Rectal smooth muscle tissue (tissue), 1 donor: ENCODE data around the gene CASQ1.

ENCODE experiments used
- H3K27ac ChIP-seq: one replicate; pipeline ENCODE4 v1.7.0; 2013; ENCODE audit warnings: low read depth, low read length, inconsistent platforms
- H3K27me3 ChIP-seq: one replicate; pipeline ENCODE4 v1.7.0; 2013; ENCODE audit warnings: low read length; ENCODE audit not compliant: control insufficient read depth, insufficient read depth
- H3K36me3 ChIP-seq: one replicate; pipeline ENCODE4 v1.7.0; 2013; ENCODE audit warnings: low read length; ENCODE audit not compliant: control insufficient read depth, insufficient read depth
- H3K4me1 ChIP-seq: one replicate; pipeline ENCODE4 v1.7.0; 2013; ENCODE audit warnings: low read length; ENCODE audit not compliant: control insufficient read depth, insufficient read depth
- H3K4me3 ChIP-seq: one replicate; pipeline ENCODE4 v1.7.0; 2013; ENCODE audit warnings: low read length
- H3K9ac ChIP-seq: one replicate; pipeline ENCODE4 v1.7.0; 2013; ENCODE audit warnings: low read length

Gene CASQ1

GRCh38 chr1:160171980-160172379 lies 18.4 kb upstream of the CASQ1 start:
- Histone ChIP-seq H3K27ac (no peak overlapping the region), H3K9ac (no peak overlapping the region)

GRCh38 chr1:160177231-160177630 lies 13.1 kb upstream of the CASQ1 start:
- Histone ChIP-seq H3K9ac (no peak overlapping the region), H3K27ac (no peak overlapping the region), H3K4me3 (no peak overlapping the region), H3K4me1 (no peaks in the 10 kb centered on the region), H3K36me3 (no peaks in the 10 kb centered on the region), H3K27me3 (no peaks in the 10 kb centered on the region)

More at GRCh38 chr1:160171980-160172379, 18.4 kb upstream of the CASQ1 start:
- no peaks in the 10 kb centered on the region for H3K4me1 ChIP-seq
- no peaks in the 10 kb centered on the region for H3K36me3 ChIP-seq
- no peaks in the 10 kb centered on the region for H3K27me3 ChIP-seq
- H3K4me3 ChIP-seq, result no peak overlapping the region

- H3K36me3 ChIP-seq, result no peaks in the 10 kb centered on the region
- no peaks in the 10 kb centered on the region for H3K4me1 ChIP-seq
- no peak overlapping the region for H3K27ac ChIP-seq
- no peaks in the 10 kb centered on the region for H3K27me3 ChIP-seq
- H3K4me3 ChIP-seq, result no peak overlapping the region
- H3K9ac ChIP-seq, result no peak overlapping the region
Measured at GRCh38 chr1:160177667-160178066, 12.7 kb upstream of the CASQ1 start.

GRCh38 chr1:160178731-160179130 lies 11.6 kb upstream of the CASQ1 start:
- H3K27ac ChIP-seq, result no peak overlapping the region
- no peak overlapping the region for H3K4me3 ChIP-seq
- no peaks in the 10 kb centered on the region for H3K36me3 ChIP-seq
- no peak overlapping the region for H3K9ac ChIP-seq
- H3K4me1 ChIP-seq, result no peaks in the 10 kb centered on the region
- no peaks in the 10 kb centered on the region for H3K27me3 ChIP-seq

DNA sequence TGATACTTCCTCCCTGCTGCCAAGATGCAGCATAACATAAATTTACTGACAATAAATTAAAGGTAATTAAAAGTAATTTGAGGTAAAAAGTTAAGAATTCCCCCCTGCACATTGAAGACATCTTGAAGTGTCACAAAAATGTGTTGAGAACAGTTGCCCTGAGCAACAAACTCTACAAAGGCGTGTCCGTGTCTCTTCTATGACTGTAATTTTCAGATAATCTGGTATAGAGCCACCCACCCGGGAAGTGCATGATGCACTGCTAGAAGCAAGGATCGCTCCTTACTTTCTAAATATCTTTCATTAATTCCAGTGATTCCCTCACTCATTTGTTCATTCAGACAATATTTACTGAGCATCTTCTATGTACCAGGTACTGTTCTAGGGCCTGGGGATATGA lies 11.0 kb upstream of the CASQ1 start:
- H3K27ac ChIP-seq, result no peak overlapping the region
- no peaks in the 10 kb centered on the region for H3K4me1 ChIP-seq
- H3K36me3 ChIP-seq, result no peaks in the 10 kb centered on the region
- H3K27me3 ChIP-seq, result no peaks in the 10 kb centered on the region
- H3K9ac ChIP-seq, result no peak overlapping the region
- no peak overlapping the region for H3K4me3 ChIP-seq

GRCh38 chr1:160186246-160186645 lies 4.1 kb upstream of the CASQ1 start:
- Histone ChIP-seq H3K9ac (no peak overlapping the region), H3K4me3 (no peak overlapping the region), H3K36me3 (no peaks in the 10 kb centered on the region), H3K4me1 (peaks cover 2% of the 10 kb centered on the region), H3K27ac (no peak overlapping the region), H3K27me3 (no peaks in the 10 kb centered on the region)

DNA sequence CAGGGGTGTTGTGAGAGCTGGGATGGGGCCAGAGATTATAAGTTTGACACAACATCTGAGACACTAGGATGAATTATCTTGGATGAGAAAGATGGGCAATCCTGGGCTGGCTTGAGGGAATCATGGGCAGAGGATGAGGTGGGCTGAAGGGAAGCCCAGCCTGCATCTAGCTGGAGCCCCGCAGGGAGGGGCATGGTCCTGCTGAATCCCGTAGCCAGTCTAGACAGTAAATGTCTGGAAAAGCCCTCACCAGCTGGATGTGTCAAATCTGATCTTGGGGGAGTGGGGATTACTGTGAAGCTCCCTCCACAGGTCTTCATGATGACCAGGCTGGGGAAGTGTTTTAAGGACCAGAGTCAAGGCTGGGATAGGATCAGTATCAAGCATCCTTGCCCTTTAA lies 3.6 kb upstream of the CASQ1 start:
- Histone ChIP-seq H3K4me1 (peaks cover 2% of the 10 kb centered on the region), H3K27me3 (no peaks in the 10 kb centered on the region), H3K36me3 (no peaks in the 10 kb centered on the region), H3K9ac (no peak overlapping the region), H3K4me3 (no peak overlapping the region), H3K27ac (no peak overlapping the region)

- Histone ChIP-seq H3K36me3 (no peaks in the 10 kb centered on the region), H3K27me3 (no peaks in the 10 kb centered on the region), H3K4me1 (peaks cover 2% of the 10 kb centered on the region), H3K9ac (no peak overlapping the region), H3K27ac (no peak overlapping the region), H3K4me3 (no peak overlapping the region)
Measured at GRCh38 chr1:160187407-160187806, 3.0 kb upstream of the CASQ1 start.

DNA sequence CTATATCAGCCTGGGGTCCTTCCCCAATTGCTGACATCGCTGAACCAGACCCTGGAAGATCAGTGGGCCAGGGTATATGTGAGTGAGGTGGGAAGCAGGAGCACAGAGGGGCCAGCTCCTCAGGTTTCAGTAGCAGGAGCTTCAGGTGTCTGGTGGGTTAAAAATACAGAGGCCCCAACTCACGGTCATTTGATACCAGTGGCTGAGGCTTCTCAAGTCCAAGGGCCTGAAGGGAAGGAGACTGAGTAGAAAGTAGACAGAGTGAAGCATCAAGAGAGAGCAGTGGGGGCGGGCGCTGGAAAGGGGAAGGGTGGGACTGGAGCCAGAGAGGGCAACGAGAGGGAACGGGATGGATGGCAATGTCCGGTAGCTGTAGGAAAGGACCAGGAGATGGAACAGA lies 2.0 kb upstream of the CASQ1 start:
- Histone ChIP-seq H3K27me3 (no peaks in the 10 kb centered on the region), H3K36me3 (no peaks in the 10 kb centered on the region), H3K4me1 (peaks cover 4% of the 10 kb centered on the region), H3K27ac (no peak overlapping the region), H3K9ac (no peak overlapping the region), H3K4me3 (no peak overlapping the region)

- Histone ChIP-seq H3K36me3 (no peaks in the 10 kb centered on the region), H3K27me3 (no peaks in the 10 kb centered on the region), H3K4me3 (no peak overlapping the region), H3K4me1 (peaks cover 6% of the 10 kb centered on the region), H3K27ac (no peak overlapping the region), H3K9ac (no peak overlapping the region)
Measured at GRCh38 chr1:160191756-160192155, 1.4 kb downstream of the CASQ1 start.

- H3K27me3 ChIP-seq, result no peaks in the 10 kb centered on the region
- peaks cover 6% of the 10 kb centered on the region for H3K4me1 ChIP-seq
- no peak overlapping the region for H3K4me3 ChIP-seq
- H3K27ac ChIP-seq, result no peak overlapping the region
- no peak overlapping the region for H3K9ac ChIP-seq
- H3K36me3 ChIP-seq, result no peaks in the 10 kb centered on the region
Measured at GRCh38 chr1:160192234-160192633, 1.9 kb downstream of the CASQ1 start.

- Histone ChIP-seq H3K27me3 (no peaks in the 10 kb centered on the region), H3K36me3 (no peaks in the 10 kb centered on the region), H3K27ac (no peak overlapping the region), H3K4me1 (peaks cover 6% of the 10 kb centered on the region), H3K4me3 (no peak overlapping the region), H3K9ac (no peak overlapping the region)
Measured at GRCh38 chr1:160193091-160193819, 2.9 kb downstream of the CASQ1 start.
